Uterus (tissue), 4 donors: ENCODE measurements around the gene TMEM121. TPM values are rescaled to one million over a fixed set of nuclear protein-coding genes. Genes with fewer than 3 reads are reported as not detected.

Experiments
- DNase-seq, 2 donors: peaks; one replicate each; pipeline ENCODE4 v3.0.0-alpha.2; 2019 to 2020
- H3K27ac ChIP-seq, 2 donors: fragments of 200-600 bp; sonication (generic); 1 replicate in 1 of 2; 2 replicates in 1 of 2; pipeline ENCODE4 v1.5.1; 2016 to 2018
- H3K27me3 ChIP-seq, 2 donors: fragments of 200-600 bp; sonication (generic); one replicate each; pipeline ENCODE4 v1.5.1; 2018 to 2019; ENCODE audit warnings: control low read depth in 1 of 2
- H3K36me3 ChIP-seq, 2 donors: fragments of 200-600 bp; sonication (generic); one replicate each; pipeline ENCODE4 v1.5.1; 2019; ENCODE audit warnings: control low read depth in 1 of 2
- H3K4me1 ChIP-seq, 2 donors: fragments of 200-600 bp; sonication (generic); one replicate each; pipeline ENCODE4 v1.5.1; 2018 to 2019; ENCODE audit warnings: control low read depth in 1 of 2
- H3K4me3 ChIP-seq, 2 donors: fragments of 200-600 bp; sonication (generic); 1 replicate in 1 of 2; 2 replicates in 1 of 2; pipeline ENCODE4 v1.5.1; 2018 to 2019; ENCODE audit warnings: mild to moderate bottlenecking in 1 of 2
- H3K9me3 ChIP-seq, 2 donors: fragments of 200-600 bp; sonication (generic); one replicate each; pipeline ENCODE4 v1.5.1; 2019; ENCODE audit warnings: control low read depth in 1 of 2
- POLR2A ChIP-seq, 2 donors: fragments of 450-650 bp; IDR thresholded peaks; one replicate each; pipeline ENCODE4 v1.6.1; 2016; ENCODE audit warnings: antibody characterized with exemption in 2 of 2, mild to moderate bottlenecking in 1 of 2, moderate library complexity in 1 of 2
- intact Hi-C: fragments of 100-400 bp; cut with DNase I; formaldehyde crosslinking; loops from one replicate; pipeline ENCODE4 v1.15.1; 2023; ENCODE audit warnings: low total_unique reads
- total RNA-seq, 4 donors: library from RNA; depleted of rRNA in 3 of 4; stranded (reverse); fragments of >200 nt in 3 of 4; gene quantifications; one replicate each; pipeline versions ENCODE4 v1.1.0 to v1.2.4, GENCODE V29; 2014 to 2023
- TF ChIP-seq, protein P1 (sequence below), 4 experiments: fragments of 200-600 bp in 2 of 4; fragments of 450-650 bp in 2 of 4; sonication (generic) in 2 of 4; IDR thresholded peaks; one replicate each; pipeline ENCODE4 v1.5.1; 2016 to 2019; ENCODE audit warnings: antibody characterized with exemption in 4 of 4, mild to moderate bottlenecking in 2 of 4, moderate library complexity in 1 of 4
- donor health status: DM: yes; HTN: yes; CAD: no.

Gene TMEM121
- total RNA-seq, 4 donors from 2014 or later, result 2.0 to 42.1 (median 7.7) TPM

DNA sequence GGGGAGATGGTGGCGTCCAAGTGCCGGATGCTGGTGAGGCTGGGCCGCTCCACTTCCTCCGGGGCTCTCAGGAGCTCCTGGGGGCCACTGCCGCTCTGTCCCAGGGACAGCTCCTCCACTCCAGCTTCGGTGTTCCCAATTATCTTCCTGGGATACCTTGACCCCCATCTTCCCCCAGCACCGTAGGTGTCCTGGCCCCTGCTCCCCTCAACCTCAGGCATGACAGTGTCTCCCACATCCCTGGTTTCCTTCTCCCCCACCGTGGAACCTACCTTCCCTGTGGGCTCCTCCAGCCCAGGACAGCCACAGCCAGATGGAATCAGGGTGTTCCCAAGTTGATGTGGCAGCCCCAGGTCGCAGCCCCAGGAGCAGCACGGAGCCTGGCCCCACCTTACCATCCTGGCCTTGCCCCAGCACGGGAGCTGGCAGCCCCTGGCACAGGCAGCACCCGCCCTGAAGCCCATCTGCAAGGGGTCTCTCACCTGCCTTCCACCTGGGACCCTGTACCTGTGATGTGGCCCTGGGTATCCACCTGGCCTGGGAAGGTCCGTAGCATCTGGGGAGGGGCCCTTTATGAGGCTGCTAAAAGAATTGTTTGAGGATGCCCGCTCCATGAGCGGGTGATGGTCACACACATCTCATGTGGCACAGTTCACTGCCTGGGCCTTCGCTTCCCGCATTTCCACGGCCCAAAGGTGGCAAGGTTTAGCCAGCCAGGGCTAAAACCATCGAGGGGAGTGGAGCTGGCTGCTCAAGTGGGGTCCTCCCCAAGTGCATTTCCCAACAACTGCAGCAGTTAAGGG is 4.1 kb downstream of the TMEM121 start:
- no peak overlapping the region for H3K27ac ChIP-seq
- no peaks in the 10 kb centered on the region for H3K27me3 ChIP-seq
- peaks cover 0 to 16% of the 10 kb centered on the region in 2 donors for H3K4me1 ChIP-seq
- intact Hi-C loops, result no loop called here
- no peak overlapping the region for H3K4me3 ChIP-seq
- H3K36me3 ChIP-seq, result no peaks in the 10 kb centered on the region
- no peaks in the 10 kb centered on the region for H3K9me3 ChIP-seq
- TF ChIP-seq POLR2A (IDR thresholded peaks at IDR 0.05), result no peak
- TF ChIP-seq, protein P1, sequence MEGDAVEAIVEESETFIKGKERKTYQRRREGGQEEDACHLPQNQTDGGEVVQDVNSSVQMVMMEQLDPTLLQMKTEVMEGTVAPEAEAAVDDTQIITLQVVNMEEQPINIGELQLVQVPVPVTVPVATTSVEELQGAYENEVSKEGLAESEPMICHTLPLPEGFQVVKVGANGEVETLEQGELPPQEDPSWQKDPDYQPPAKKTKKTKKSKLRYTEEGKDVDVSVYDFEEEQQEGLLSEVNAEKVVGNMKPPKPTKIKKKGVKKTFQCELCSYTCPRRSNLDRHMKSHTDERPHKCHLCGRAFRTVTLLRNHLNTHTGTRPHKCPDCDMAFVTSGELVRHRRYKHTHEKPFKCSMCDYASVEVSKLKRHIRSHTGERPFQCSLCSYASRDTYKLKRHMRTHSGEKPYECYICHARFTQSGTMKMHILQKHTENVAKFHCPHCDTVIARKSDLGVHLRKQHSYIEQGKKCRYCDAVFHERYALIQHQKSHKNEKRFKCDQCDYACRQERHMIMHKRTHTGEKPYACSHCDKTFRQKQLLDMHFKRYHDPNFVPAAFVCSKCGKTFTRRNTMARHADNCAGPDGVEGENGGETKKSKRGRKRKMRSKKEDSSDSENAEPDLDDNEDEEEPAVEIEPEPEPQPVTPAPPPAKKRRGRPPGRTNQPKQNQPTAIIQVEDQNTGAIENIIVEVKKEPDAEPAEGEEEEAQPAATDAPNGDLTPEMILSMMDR (IDR thresholded peaks at IDR 0.05), result no peak
- DNase-seq, result no peak

DNA sequence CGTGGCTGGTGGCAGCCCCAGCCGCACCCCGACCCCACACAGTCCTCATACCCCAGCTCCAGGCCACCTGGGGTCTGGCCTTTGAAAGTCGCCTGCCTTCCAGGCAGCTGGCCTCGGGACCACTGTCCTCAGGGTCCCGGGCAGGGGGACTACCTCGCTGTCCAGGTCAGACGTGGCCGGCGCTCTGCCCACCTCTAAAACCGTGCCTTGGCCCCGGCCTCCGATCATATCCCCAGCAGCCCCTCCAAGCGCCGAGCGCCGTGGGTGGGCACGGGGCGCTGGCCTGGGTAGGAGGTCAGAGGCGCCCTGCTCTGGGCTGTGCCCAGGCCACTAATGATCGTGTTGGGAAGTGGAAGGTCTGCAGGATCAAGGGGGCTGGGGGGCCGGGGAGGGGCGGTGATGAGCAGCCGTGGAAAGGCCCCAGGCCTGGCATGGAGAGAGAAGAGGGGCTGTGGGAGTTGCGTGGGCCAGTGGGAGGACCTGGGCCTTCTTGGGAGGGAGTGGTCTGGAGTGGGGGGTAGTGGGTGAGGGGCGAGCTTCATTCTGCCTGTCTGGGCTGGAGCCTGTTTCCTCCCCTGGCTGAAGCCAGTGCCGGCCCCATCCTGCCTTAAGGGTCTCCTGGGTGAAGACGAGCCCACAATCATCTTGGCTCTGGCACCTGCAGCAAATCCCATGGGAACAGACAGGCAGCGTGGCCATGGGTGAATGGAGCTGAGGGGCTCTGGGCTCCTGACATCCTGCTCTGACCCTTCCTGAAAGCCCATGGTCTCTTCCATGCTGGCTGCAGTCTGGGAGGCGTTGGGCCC is 4.9 kb downstream of the TMEM121 start:
- intact Hi-C loops, result no loop called here
- Histone ChIP-seq H3K4me1 (peaks cover 0 to 16% of the 10 kb centered on the region in 2 donors), H3K27ac (no peak overlapping the region), H3K9me3 (no peaks in the 10 kb centered on the region), H3K36me3 (no peaks in the 10 kb centered on the region), H3K4me3 (no peak overlapping the region), H3K27me3 (no peaks in the 10 kb centered on the region)
- no peak for DNase-seq
- no peak for TF ChIP-seq POLR2A (IDR thresholded peaks at IDR 0.05)
- TF ChIP-seq, protein P1 (IDR thresholded peaks at IDR 0.05), result no peak

DNA sequence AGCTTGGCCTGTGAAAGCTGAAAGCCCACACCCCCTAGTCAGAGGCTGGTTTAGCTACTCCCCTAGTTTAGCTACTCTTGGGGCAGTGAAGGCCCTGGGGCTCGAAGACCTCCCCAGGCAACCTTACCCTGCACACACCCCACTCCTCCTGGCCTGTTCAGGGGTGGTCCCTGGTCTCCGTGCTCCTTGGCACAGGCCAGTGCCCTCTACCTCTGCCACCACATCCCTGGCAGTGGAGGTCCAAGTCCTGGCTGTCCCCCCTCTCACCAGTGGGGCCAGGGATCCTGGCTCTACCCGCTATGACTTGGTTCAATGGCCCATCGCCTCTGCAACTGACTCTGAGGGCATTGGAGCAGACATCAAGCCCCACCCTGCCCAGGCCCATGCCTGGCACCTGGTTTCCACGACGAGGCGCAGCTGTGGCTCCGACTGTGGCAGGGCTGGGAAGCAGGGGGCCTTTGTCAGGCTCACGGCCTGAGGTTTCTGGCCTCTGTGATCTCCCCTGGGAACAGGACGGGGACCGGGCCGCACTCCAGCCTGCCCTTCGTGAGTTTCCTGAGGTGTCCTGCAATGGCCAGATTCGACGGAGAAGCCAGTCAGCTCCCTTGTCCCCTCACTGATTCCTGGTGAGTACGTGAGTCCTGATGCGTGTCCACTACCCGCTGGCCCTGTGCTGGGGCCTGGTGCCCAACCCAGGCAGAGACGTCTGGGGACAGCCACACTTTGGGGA is 5.7 kb downstream of the TMEM121 start:
- Histone ChIP-seq H3K4me3 (no peak overlapping the region), H3K36me3 (no peaks in the 10 kb centered on the region), H3K9me3 (no peaks in the 10 kb centered on the region), H3K4me1 (peaks cover 0 to 16% of the 10 kb centered on the region in 2 donors), H3K27ac (no peak overlapping the region), H3K27me3 (no peaks in the 10 kb centered on the region)
- DNase-seq, result no peak
- TF ChIP-seq POLR2A (IDR thresholded peaks at IDR 0.05), result no peak
- TF ChIP-seq, protein P1 (IDR thresholded peaks at IDR 0.05), result no peak
- intact Hi-C loops, result no loop called here

DNA sequence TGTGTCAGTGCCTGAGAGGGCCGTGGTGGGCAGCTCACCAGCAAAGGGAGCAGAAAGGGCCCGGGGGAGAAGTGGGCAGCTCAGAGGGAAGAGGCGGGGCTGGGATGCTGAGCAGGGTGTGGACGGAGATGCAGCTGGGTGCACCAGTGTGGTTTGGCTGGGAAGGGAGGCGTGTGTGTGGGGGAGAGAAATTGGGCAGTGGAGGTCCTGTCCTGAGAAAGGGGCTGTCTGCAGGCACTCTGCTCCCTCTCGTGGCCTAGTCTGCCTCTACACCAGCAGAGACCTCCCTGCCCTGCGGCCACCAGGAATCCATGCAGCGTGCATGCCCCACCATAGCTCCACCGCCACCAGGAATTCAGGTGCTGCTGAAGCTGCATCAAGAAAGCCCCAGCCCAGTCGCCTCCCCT is 6.4 kb downstream of the TMEM121 start:
- H3K4me1 ChIP-seq, result peaks cover 0 to 9% of the 10 kb centered on the region in 2 donors
- TF ChIP-seq, protein P1 (IDR thresholded peaks at IDR 0.05), result no peak
- no peak for TF ChIP-seq POLR2A (IDR thresholded peaks at IDR 0.05)
- no peak overlapping the region for H3K27ac ChIP-seq
- no peaks in the 10 kb centered on the region for H3K36me3 ChIP-seq
- intact Hi-C loops, result no loop called here
- no peak overlapping the region for H3K4me3 ChIP-seq
- DNase-seq, result no peak
- H3K27me3 ChIP-seq, result no peaks in the 10 kb centered on the region
- H3K9me3 ChIP-seq, result no peaks in the 10 kb centered on the region
